Measurements from ENCODE around the gene CRYGN.

Gene CRYGN

DNA sequence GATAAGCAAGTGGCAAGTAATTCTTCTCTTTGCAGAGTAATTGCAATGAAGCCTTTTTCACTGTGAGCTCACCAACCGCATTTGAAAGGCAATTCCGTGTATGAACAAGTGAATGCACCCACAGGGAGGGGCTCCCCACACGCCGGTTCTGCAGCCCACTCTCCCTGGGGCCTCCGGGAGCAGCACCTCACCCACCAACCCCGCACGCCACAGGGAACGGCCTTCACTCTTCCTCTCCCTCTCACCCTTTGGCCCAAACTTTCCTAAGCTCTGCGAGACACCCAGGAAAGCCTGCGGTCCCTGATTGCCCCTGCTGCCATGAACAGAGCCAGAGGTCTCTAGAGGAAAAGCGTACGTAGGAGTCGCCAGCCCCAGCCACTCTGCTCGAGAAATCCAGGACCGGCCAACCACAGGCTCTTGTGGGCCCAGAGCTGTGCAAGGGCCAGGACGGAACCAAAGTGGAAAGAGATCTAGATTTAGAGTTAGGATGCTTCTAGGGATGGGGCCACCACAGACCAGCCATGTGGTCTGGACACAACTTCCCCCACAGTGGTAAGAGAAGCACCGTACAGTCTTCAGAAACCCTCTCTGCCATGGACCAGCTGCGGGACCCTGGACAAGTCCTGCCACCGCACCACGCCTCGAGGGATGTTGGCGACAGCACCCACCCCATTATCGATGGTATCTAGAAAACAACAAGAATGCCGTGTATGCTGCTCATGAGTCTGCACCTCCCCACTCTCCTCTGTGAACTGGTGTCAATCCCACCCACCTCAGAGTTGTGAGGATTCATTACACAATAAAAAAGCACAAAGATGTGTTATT, 33.7 kb downstream of the CRYGN start:
- DNase-seq (ENCODE audit: low read depth): no peak
- TF ChIP-seq, protein P1, sequence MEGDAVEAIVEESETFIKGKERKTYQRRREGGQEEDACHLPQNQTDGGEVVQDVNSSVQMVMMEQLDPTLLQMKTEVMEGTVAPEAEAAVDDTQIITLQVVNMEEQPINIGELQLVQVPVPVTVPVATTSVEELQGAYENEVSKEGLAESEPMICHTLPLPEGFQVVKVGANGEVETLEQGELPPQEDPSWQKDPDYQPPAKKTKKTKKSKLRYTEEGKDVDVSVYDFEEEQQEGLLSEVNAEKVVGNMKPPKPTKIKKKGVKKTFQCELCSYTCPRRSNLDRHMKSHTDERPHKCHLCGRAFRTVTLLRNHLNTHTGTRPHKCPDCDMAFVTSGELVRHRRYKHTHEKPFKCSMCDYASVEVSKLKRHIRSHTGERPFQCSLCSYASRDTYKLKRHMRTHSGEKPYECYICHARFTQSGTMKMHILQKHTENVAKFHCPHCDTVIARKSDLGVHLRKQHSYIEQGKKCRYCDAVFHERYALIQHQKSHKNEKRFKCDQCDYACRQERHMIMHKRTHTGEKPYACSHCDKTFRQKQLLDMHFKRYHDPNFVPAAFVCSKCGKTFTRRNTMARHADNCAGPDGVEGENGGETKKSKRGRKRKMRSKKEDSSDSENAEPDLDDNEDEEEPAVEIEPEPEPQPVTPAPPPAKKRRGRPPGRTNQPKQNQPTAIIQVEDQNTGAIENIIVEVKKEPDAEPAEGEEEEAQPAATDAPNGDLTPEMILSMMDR (conservative IDR thresholded peaks at IDR 0.05; ENCODE audit: low read depth, low read length): no peak
- H3K4me3 ChIP-seq (ENCODE audit: low read depth, low read length): no peak overlapping the region

DNA sequence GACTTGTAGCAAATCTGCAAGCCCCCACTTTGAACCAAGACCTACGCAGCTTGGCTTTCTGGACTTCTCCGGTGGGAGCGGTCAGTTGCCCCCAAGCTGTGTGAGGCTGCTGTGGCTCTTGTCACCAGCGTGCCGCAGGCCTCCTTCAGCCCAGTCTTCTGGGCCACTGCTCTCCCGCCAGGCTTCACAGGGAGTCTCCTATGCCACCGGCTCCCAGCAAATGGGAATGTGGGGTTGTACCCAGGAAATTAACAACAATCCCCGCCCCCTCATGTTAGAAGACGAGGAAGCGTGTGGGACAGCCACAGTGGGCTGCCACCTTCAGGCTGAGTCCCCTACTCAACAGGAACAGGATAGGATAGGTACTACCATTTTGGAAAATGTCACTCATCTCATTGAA, 34.4 kb downstream of the CRYGN start:
- TF ChIP-seq, protein P1 (conservative IDR thresholded peaks at IDR 0.05; ENCODE audit: low read depth, low read length): no peak
- no peak for DNase-seq (ENCODE audit: low read depth)
- no peak overlapping the region for H3K4me3 ChIP-seq (ENCODE audit: low read depth, low read length)

DNA sequence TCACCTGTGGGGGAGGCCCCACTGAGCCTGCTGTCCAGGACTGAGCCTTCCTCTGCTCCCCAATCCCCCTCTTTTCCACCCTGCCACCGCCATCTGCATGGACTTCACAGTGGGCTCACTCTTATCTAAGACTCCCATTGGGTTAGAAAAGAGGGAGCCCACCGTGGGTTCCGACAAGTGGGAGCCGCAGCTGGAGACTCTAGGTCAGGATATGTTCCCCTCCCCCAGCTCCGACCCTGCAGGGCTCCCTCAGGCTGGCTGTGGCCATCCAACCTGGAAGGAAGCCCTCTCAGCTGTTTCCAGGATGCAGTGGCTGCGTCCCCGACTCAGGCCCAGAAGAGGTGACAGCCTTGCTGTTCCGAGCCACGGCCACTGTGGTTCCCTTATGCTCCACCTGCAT, 34.9 kb downstream of the CRYGN start:
- H3K4me3 ChIP-seq (ENCODE audit: low read depth, low read length): no peak overlapping the region
- no peak for DNase-seq (ENCODE audit: low read depth)
- TF ChIP-seq, protein P1 (conservative IDR thresholded peaks at IDR 0.05; ENCODE audit: low read depth, low read length): no peak

DNA sequence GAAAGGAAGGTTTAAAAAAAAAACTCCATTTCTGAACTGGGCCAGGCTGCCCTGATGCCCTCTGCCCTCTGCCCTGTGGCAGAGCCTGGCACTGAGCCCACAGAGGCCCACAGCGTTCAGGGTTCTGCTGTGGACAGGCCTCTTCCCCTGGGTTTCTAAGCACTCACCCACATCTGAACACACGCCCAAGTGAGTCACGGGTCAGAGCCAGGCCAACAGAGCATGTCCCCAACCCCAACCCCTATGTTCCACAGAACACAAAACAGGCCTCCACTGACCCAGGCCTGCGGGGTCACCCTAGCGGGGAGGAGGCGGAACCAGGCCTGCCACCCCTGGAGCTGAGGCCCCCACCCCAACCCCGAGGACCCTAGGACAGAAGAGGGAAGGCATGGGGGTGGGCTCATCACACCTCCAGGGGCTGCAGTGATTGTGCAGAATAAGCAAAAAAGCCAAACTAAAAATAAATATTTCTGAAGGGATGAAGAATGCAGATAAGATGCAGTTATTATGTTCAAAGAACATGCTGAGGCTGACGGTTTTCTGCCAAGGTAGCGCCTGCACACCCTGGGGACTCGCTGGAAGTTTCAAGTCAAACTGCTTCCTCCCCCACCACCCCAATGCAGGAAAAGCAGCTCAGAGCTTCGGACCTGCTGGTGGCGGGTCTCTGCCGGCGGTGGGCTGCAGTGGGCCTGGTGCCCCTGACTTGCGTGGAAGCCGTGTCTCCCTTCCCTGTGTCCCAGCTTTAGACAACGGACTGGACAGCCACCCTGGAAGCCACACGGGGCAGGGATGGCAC, 35.5 kb downstream of the CRYGN start:
- peak; percentile 75 for DNase-seq (ENCODE audit: low read depth)
- no peak overlapping the region for H3K4me3 ChIP-seq (ENCODE audit: low read depth, low read length)
- TF ChIP-seq, protein P1 (conservative IDR thresholded peaks at IDR 0.05; ENCODE audit: low read depth, low read length): no peak

DNA sequence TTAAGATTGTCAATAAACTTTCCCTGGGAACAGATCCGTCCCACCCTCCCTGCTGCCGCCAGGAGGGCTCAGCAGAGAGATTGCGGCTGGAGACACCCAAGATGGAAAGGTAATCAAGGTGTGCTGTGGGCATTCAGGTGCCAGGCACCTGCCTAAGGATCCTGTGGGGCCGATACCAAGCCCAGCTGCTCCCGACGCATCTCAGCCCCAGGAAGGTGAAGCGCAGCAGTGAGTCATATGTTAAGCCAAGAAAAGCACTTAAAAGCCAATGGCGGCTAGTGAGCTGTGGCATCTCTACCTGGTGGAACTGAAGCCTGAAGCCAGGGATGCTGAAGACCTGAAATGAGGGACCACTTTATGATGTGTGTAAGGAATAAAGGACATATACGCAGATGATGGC, 36.2 kb downstream of the CRYGN start:
- no peak overlapping the region for H3K4me3 ChIP-seq (ENCODE audit: low read depth, low read length)
- peak; percentile 30 for DNase-seq (ENCODE audit: low read depth)
- TF ChIP-seq, protein P1 (conservative IDR thresholded peaks at IDR 0.05; ENCODE audit: low read depth, low read length): no peak

DNA sequence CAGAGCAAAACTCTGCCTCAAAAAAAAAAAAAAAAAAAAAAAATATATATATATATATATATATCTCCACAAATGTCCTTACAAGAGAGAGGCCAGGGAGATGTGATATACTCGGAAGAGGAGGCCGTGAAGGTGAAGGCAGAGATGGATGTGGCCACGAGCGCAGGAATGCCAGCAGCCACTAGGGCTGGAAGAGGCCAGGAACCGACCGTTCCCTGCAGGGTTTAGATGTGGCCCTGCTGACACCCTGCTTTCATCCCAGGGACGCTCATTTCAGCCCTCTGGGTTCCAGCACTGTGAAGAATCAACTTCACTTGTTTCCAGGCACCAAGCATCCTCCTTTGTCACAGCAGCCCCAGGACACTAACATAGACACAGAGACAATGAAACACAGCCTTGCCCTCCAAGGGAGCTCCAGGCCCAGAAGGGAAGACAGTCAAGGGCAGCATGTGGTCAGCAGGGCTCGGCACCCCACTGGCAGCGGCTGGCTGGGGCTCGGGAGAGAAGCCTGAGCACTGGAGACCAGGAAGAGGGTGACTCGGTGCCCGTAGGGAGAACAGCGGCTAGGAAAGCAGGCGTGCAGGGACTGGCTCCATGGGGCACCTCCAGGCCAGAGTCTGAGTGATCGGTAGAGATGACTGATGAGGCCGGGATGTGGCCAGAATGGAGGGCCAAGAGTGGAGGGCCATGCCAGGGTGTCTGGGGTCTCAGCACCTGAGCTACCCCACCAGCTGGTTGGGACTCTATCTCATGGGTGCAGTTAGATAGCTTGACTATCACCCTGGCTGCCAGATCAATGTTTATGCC, 37.7 kb downstream of the CRYGN start:
- no peak for DNase-seq (ENCODE audit: low read depth)
- TF ChIP-seq, protein P1 (conservative IDR thresholded peaks at IDR 0.05; ENCODE audit: low read depth, low read length): peak; percentile 13
- no peak overlapping the region for H3K4me3 ChIP-seq (ENCODE audit: low read depth, low read length)

Data from choroid plexus epithelial cell (primary cell).